HuH-7.5 (cell line): ENCODE data around the gene IFT25.
A peak's percentile ranks its signal among the peaks of the same experiment; 100 is the strongest.

Experiments used
- DNase-seq: peaks from one replicate; pipeline ENCODE4 v3.0.0; 2011; ENCODE audit warnings: low spot score

The IFT25 gene

DNA sequence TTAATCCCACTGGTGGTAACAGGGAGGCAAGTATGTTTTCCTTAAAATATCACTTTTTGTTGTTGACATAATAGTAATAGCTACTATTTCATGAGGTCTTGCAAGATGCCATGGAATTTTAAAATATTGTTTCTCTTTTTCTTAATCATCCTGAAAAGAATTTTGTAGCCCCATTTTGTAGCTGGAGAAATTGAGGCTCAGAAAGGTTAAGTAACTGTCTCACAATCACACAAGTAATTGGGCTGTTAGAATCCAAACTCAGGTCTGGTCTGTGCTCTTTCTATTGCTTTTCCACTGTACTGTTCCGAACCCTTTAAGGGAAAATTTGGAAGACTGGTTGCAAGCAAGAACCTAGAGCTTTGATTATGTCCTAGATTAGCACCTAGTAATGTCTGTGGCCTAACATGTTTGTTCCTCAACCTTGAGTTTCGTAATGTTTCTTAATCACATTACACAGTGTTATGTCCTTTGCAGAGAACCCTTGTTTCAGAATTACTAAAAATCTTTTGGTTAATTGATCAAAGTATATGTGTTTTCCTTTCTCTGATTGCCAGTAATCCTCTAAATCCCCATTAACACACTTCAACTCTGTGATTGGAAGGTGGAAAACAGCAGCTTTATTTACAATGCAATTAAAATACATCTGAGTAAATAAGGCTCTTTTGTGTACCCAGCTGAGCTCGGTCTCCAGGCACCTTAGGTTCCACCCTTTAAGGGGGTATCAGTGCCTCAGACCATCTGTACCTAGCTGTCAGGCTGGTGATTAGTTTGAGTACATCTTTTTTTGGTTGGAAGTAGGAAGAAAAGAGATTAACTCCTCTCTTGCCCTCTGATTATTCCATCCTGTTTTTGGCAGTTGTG is 11.0 kb upstream of the IFT25 start:
- DNase-seq: no peak

DNA sequence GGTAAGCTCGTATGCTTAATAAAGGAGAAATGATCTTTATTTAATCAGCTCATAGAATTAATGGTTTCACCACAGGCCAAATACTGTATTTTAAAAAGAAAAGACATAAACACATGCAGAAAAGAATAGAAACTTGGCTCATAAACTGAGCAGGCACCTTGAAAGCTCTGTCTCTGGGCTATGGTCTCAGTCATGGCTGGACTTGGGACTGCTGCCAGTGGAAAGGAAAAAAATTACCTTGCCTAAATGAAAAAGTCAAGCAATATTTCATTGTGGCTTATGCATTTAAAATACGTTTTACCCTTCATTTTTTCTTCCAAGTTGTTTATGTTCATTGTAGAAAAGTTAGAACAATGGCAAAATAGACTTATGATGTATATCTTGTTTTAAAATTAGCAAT is 8.6 kb upstream of the IFT25 start:
- no peak for DNase-seq

GRCh38 chr1:53951697-53952096 is 6.2 kb upstream of the IFT25 start:
- no peak for DNase-seq

GRCh38 chr1:53949023-53949990 is 3.8 kb upstream of the IFT25 start:
- no peak for DNase-seq

DNA sequence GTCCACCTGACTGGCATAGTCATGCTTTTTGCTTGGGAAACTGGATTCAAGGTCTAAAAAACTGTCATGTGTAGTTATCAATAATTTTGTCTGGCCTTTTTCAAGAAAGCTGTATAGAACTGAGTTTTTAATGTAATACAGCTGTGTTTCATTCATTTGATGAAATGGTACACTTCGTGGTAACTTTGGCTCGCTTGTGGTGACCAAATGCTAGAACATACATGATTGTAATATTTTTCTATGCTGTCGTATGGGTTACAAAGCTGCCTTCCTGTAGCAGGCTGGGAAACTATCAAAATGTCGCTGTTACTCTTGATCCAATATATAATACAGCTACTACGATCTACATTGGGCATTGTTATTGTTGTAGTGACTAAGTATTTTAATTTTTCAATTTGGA is 2.8 kb upstream of the IFT25 start:
- no peak for DNase-seq

GRCh38 chr1:53947172-53947907 is 1.8 kb upstream of the IFT25 start:
- DNase-seq: no peak

DNA sequence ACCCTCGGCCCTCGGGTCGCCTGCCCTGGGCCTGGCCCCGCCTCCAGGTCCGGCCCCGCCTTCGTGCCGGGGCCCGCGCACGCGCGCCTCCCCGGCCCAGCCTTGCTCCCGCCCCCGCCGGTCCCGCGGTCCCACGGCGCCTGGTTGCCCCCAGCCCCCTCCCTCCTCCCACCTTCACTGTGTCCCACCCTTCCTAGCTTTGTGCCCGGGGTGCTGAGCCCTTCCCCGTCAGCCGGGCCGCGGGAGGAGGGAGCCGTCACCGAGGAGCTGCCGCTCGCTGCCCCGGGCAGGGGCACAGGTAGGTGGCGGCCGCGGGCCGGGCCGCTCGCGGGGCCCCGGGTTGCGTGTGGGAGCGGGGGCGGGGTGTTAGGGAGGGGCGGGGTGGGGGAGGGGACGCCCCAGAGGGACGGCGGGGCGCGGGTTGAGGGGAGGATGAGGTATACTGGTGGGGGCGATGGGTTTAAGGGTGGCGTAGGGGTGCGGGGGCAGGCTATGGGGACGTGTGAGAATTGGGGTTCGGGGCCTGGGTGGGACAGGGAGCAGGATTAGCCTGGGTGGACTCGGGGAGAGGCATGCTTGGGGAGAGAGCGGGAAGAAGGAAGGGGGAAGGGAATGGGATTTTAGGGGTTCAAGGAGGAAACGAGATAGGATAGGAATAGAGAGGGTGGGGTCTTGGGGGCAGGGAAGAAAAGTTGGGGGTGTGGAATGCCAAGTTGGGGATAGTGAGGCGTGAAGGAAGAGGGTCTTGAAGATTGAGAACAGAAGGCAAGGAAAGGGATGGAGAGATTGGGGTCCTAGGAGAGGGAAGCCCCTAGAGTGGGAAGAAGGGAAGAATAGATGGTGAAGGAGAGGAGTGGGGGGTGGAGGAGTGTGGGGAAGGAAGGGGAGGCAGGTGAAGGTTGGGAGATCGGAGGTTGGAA is 1.0 kb upstream of the IFT25 start, which contains the start of gene LRRC42:
LRRC42 (plus strand) TSS at position 99 of the 920 bp plus-strand sequence. CDS start 5,650 bp downstream, outside the sequence.
- DNase-seq: peak; percentile 49

DNA sequence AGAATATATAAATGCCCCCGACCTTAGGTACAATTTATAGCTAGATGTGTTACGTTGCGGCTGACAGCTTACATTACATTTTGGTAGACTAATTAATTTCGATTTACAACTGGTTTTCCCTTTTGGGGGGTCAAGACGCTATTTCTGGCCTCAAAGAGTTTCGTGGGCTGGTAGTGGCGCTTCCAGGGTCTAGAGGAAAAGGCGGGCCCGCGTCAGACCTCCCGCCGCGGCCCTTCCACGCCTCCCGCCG is 391 bp downstream of the IFT25 start:
- no peak for DNase-seq

DNA sequence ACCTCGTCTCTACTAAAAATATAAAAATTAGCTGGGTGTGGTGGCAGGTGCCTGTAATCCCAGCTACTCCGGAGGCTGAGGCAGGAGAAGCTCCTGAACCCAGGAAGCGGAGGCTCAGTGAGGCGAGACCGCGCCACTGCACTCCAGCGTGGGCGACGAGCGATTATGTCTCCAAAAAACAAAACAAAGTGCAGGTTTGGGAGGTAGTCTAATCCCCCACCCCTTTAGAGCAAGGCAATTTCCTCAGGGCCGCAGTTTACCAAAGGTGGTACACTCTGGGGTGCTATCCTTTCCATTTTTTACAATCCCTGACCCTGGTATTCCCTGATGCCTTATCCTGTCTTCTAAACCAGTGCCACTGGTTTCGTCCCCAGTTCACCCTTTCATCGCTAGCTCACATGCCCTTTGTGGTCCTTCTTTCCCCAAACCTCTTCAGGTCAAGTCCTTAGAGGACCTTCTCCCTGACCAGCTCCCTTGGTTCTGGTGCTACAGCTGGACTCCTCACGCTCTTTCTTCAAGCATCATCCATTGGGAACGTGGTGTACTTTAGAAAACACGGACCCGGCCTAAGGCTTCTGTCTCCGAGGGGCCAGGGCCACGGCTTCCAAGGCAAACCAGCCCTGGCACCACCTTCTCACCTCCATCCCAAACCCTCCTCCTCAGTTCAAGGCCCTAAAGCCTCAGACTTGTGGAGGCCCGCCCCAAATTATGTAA is 873 bp downstream of the IFT25 start:
- DNase-seq: no peak

GRCh38 chr1:53943490-53944043 is 1.9 kb downstream of the IFT25 start:
- DNase-seq: no peak

GRCh38 chr1:53943090-53943489 is 2.4 kb downstream of the IFT25 start:
- DNase-seq: no peak

- DNase-seq: no peak
These were observed 3.2 kb downstream of the IFT25 start for GRCh38 chr1:53942127-53942957.

DNA sequence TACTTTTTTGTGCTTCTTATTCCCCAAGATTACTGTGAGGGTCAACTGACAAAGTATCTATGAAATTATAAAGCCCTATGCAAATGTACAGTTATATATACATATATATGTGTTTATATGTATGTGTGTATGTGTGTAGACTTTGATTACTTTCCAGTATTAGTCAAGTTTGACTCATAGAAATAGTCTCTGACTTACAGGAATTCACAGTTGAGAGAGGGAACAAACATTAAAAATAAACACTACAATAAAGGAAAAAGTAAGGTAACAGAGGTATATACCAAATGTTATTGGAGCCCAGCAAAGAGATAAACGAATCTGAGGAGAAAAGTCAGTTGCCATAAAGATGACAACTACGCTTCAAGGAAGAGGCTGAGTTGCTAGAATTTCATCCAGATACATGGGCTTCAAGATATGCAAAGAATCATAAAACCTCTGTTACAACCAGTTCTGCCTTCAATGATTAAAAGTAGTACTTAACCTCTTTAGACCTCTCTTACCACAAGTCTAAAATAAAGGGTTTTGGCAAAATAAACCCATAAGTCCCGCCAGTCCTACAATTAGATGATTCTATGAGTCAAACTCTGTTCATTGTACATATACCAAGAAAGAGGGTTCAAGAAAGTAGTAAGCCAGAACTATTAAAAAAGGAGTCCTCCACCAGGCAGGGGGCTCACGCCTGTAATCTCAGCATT is 7.2 kb downstream of the IFT25 start:
- DNase-seq: no peak

- DNase-seq: no peak
These were observed 9.1 kb downstream of the IFT25 start for GRCh38 chr1:53936430-53936829.

DNA sequence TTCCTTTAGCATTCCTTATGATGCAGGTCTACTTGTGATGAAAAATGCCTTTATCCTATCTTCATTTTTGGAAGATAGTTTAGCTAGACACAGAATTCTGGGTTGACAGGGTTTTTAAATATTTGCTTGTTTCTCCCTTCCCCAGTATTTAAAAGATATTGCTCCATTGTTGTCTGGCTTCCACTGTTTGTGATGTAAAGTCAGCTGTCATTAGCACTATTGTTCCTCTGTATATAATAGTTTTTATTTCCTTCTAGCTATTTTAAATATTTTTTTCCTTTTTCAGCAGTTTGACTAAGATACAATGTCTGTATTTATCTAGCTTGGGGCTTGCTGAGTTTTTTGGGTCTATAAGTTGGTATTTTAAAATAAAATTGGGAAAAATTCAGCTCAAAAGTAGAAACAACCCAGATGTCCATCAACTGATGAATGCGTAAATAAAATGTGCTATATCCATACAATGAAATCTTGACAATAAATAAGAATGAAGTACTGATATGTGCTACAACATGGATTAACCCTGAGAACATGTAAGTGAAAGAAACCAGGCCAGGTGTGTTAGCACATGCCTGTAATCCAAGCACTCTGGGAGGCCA is 11.2 kb downstream of the IFT25 start:
- no peak for DNase-seq

DNA sequence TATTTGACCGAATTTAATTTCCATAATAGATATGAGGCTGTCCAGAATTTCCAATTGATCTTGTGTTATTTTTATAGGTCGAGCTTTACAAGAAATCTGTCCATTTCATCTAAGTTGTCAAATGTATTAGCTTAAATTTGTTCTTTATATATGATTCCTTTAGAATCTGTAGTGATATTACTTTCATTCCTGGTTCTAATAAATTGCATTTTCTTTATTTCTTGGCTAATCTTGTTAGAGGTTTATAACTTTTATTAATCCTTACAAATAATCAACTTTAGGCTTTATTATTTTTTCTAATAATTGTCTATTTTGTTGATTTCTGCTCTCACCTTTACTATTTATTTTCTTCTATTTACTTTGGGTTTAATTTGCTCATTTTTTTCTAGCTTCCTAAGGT is 14.0 kb downstream of the IFT25 start:
- DNase-seq: no peak

DNA sequence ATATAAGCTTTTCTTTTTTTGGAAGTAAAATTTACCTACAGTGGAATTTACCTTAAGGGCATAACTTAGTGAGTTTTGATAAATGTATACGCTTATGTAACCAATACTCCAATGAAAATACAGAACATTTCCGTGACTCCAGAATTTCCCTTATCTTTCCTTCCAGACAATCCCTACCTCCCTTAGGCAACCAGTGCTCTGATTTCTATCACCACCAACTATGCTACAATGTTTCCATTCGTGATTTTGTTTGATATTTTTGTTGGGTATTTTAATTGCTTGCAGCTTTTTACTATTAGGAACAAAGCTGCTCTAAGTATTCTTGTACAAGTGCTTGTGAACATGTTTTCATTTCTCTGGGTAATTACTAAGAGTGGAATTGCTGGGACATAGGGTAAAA is 14.6 kb downstream of the IFT25 start:
- no peak for DNase-seq

- DNase-seq: no peak
These were observed 16.1 kb downstream of the IFT25 start for GRCh38 chr1:53929246-53929960.
